ENCODE measurements around the gene NKX2-8. TPM values are rescaled to one million over a fixed set of nuclear protein-coding genes. Genes with fewer than 3 reads are reported as not detected.
A peak's percentile ranks its signal among the peaks of the same experiment; 100 is the strongest.

Gene NKX2-8
- total RNA-seq, 1 donor = not detected

GRCh38 chr14:36579001-36579555 lies 3.3 kb downstream of the NKX2-8 start:
- no peak for TF ChIP-seq CTCF (IDR thresholded peaks at IDR 0.05; ENCODE audit: extremely low read depth, low read depth, low read length)
- no peaks in the 10 kb centered on the region for H3K9me3 ChIP-seq (ENCODE audit: low read depth, low read length)
- no peaks in the 10 kb centered on the region for H3K4me1 ChIP-seq (ENCODE audit: insufficient read depth, low read length)
- no peaks in the 10 kb centered on the region for H4K20me1 ChIP-seq (ENCODE audit: insufficient read depth, low read length)
- H3K36me3 ChIP-seq (ENCODE audit: insufficient read depth, low read length) = no peaks in the 10 kb centered on the region
- H3K27me3 ChIP-seq (ENCODE audit: insufficient read depth, low read length) = peaks cover 58% of the 10 kb centered on the region
- H2AFZ ChIP-seq (ENCODE audit: low read length) = no peak overlapping the region
- H3K4me3 ChIP-seq (ENCODE audit: insufficient read depth, low read length) = no peak overlapping the region
- no peaks in the 10 kb centered on the region for H3K79me2 ChIP-seq (ENCODE audit: insufficient read depth, low read length)
- DNase-seq (ENCODE audit: insufficient read length, low spot score, missing footprints) = peak; percentile 71
- H3K4me2 ChIP-seq (ENCODE audit: insufficient read depth, low read length) = no peak overlapping the region
- H3K27ac ChIP-seq (ENCODE audit: low read depth, low read length) = no peak overlapping the region

- DNase-seq (ENCODE audit: insufficient read length, low spot score, missing footprints) = no peak
- no peak overlapping the region for H3K27ac ChIP-seq (ENCODE audit: low read depth, low read length)
These were observed 12.3 kb downstream of the NKX2-8 start for GRCh38 chr14:36570065-36570464.

GRCh38 chr14:36556811-36557433 lies 25.5 kb downstream of the NKX2-8 start:
- Histone ChIP-seq H3K4me3 (ENCODE audit: insufficient read depth, low read length) (no peak overlapping the region), H3K27ac (ENCODE audit: low read depth, low read length) (no peak overlapping the region), H3K27me3 (ENCODE audit: insufficient read depth, low read length) (peaks cover 4% of the 10 kb centered on the region), H2AFZ (ENCODE audit: low read length) (no peak overlapping the region), H3K79me2 (ENCODE audit: insufficient read depth, low read length) (no peaks in the 10 kb centered on the region), H4K20me1 (ENCODE audit: insufficient read depth, low read length) (no peaks in the 10 kb centered on the region), H3K36me3 (ENCODE audit: insufficient read depth, low read length) (no peaks in the 10 kb centered on the region), H3K9me3 (ENCODE audit: low read depth, low read length) (no peaks in the 10 kb centered on the region), H3K4me1 (ENCODE audit: insufficient read depth, low read length) (no peaks in the 10 kb centered on the region), H3K4me2 (ENCODE audit: insufficient read depth, low read length) (no peak overlapping the region)
- peak; percentile 89 for TF ChIP-seq CTCF (IDR thresholded peaks at IDR 0.05; ENCODE audit: extremely low read depth, low read depth, low read length)
- peak; percentile 37 for DNase-seq (ENCODE audit: insufficient read length, low spot score, missing footprints)

More at GRCh38 chr14:36570065-36570464, 12.3 kb downstream of the NKX2-8 start:
- TF ChIP-seq CTCF (IDR thresholded peaks at IDR 0.05; ENCODE audit: extremely low read depth, low read depth, low read length) = no peak
- H3K27me3 ChIP-seq (ENCODE audit: insufficient read depth, low read length) = no peaks in the 10 kb centered on the region
- no peaks in the 10 kb centered on the region for H4K20me1 ChIP-seq (ENCODE audit: insufficient read depth, low read length)
- H3K36me3 ChIP-seq (ENCODE audit: insufficient read depth, low read length) = no peaks in the 10 kb centered on the region
- no peaks in the 10 kb centered on the region for H3K9me3 ChIP-seq (ENCODE audit: low read depth, low read length)
- no peak overlapping the region for H3K4me3 ChIP-seq (ENCODE audit: insufficient read depth, low read length)
- H3K79me2 ChIP-seq (ENCODE audit: insufficient read depth, low read length) = no peaks in the 10 kb centered on the region
- H2AFZ ChIP-seq (ENCODE audit: low read length) = no peak overlapping the region
- no peak overlapping the region for H3K4me2 ChIP-seq (ENCODE audit: insufficient read depth, low read length)
- no peaks in the 10 kb centered on the region for H3K4me1 ChIP-seq (ENCODE audit: insufficient read depth, low read length)

- Histone ChIP-seq H3K4me3 (ENCODE audit: insufficient read depth, low read length) (no peak overlapping the region), H4K20me1 (ENCODE audit: insufficient read depth, low read length) (no peaks in the 10 kb centered on the region), H3K9me3 (ENCODE audit: low read depth, low read length) (no peaks in the 10 kb centered on the region), H3K27me3 (ENCODE audit: insufficient read depth, low read length) (peaks cover 4% of the 10 kb centered on the region), H3K79me2 (ENCODE audit: insufficient read depth, low read length) (no peaks in the 10 kb centered on the region), H2AFZ (ENCODE audit: low read length) (no peak overlapping the region), H3K4me1 (ENCODE audit: insufficient read depth, low read length) (no peaks in the 10 kb centered on the region), H3K36me3 (ENCODE audit: insufficient read depth, low read length) (no peaks in the 10 kb centered on the region), H3K27ac (ENCODE audit: low read depth, low read length) (no peak overlapping the region), H3K4me2 (ENCODE audit: insufficient read depth, low read length) (no peak overlapping the region)
- TF ChIP-seq CTCF (IDR thresholded peaks at IDR 0.05; ENCODE audit: extremely low read depth, low read depth, low read length) = no peak
- no peak for DNase-seq (ENCODE audit: insufficient read length, low spot score, missing footprints)
These were observed 26.2 kb downstream of the NKX2-8 start for GRCh38 chr14:36555998-36556743.
